HepG2 (cell line): ENCODE results near the gene DIRAS1. TPM values are rescaled to one million over a fixed set of nuclear protein-coding genes. Genes with fewer than 3 reads are reported as not detected.

Source experiments
- CBFB ChIP-seq: sonication (generic); formaldehyde crosslinking; IDR thresholded peaks from 2 replicates; pipeline ENCODE4 v1.4.0; 2020; ENCODE audit warnings: missing genetic modification reagents
- JUND ChIP-seq: sonication (generic); formaldehyde crosslinking; IDR thresholded peaks from 2 replicates; pipeline ENCODE4 v1.8.0; 2022; ENCODE audit warnings: mild to moderate bottlenecking, missing genetic modification reagents
- MATR3 ChIP-seq: sonication (generic); formaldehyde crosslinking; IDR thresholded peaks from 2 replicates; pipeline ENCODE4 v1.4.0; 2020; ENCODE audit warnings: missing genetic modification reagents
- MTA1 ChIP-seq: sonication (generic); formaldehyde crosslinking; IDR thresholded peaks from 2 replicates; pipeline ENCODE4 v1.4.0; 2020; ENCODE audit warnings: missing genetic modification reagents, mild to moderate bottlenecking, borderline replicate concordance
- NFYC ChIP-seq: IDR thresholded peaks from 2 replicates; pipeline ENCODE4 v1.6.1; 2016; ENCODE audit warnings: missing genetic modification reagents, missing compliant biosample characterization
- ZC3H4 ChIP-seq: sonication (generic); formaldehyde crosslinking; IDR thresholded peaks from 2 replicates; pipeline ENCODE4 v1.4.0; 2020; ENCODE audit warnings: missing genetic modification reagents, borderline replicate concordance
- ZFAT ChIP-seq: sonication (generic); formaldehyde crosslinking; conservative IDR thresholded peaks from 2 replicates; pipeline ENCODE4 v1.8.1; 2023; ENCODE audit warnings: missing genetic modification reagents, inconsistent platforms
- ZMYM2 ChIP-seq: sonication (generic); formaldehyde crosslinking; IDR thresholded peaks from 2 replicates; pipeline ENCODE4 v1.8.0; 2022; ENCODE audit warnings: mild to moderate bottlenecking, missing genetic modification reagents
- ZNF235 ChIP-seq: sonication (generic); formaldehyde crosslinking; IDR thresholded peaks from 2 replicates; pipeline ENCODE4 v1.8.1; 2023; ENCODE audit warnings: mild to moderate bottlenecking, missing genetic modification reagents, borderline replicate concordance
- ZNF660 ChIP-seq: sonication (generic); formaldehyde crosslinking; IDR thresholded peaks from 2 replicates; pipeline ENCODE4 v1.5.1; 2020; ENCODE audit warnings: mild to moderate bottlenecking, low read depth, missing genetic modification reagents, borderline replicate concordance
- ZNF670 ChIP-seq: sonication (generic); formaldehyde crosslinking; IDR thresholded peaks from 2 replicates; pipeline ENCODE4 v1.8.0; 2022; ENCODE audit warnings: mild to moderate bottlenecking, missing genetic modification reagents, borderline replicate concordance
- ZNF720 ChIP-seq: sonication (generic); formaldehyde crosslinking; IDR thresholded peaks from 2 replicates; pipeline ENCODE4 v1.4.0; 2020; ENCODE audit warnings: missing genetic modification reagents
- polyA plus RNA-seq, 8 experiments: library from polyadenylated mRNA; depleted of rRNA in 3 of 8; stranded (reverse) in 7 of 8; unstranded in 1 of 8; fragments of >200 nt; fragmentation: Illumina TruSeq in 4 of 8; extraction: Trizol in 4 of 8; gene quantifications; 2 replicates each; pipeline versions ENCODE4 v1.2.1 to v1.2.3, GENCODE V29; 2011 to 2016; ENCODE audit warnings: low read depth in 4 of 8, missing spikeins in 1 of 8, mixed read lengths in 1 of 8; ENCODE audit not compliant: insufficient read depth in 1 of 8
- total RNA-seq, 5 experiments: library from RNA; depleted of rRNA; stranded (reverse); fragments of >200 nt; fragmentation: Illumina TruSeq; extraction: Trizol; gene quantifications; 2 replicates each; pipeline ENCODE4 v1.2.3, GENCODE V29; 2016; ENCODE audit warnings: low read depth in 1 of 5
- TF ChIP-seq, protein P1 (sequence below), 2 experiments: sonication (generic) in 1 of 2; formaldehyde crosslinking in 1 of 2; IDR thresholded peaks; 2 replicates each; pipeline versions ENCODE4 v1.6.1 to v1.9.0; 2014 to 2022; ENCODE audit warnings: antibody characterized with exemption in 1 of 2, borderline replicate concordance in 1 of 2, inconsistent platforms in 1 of 2, low read depth in 1 of 2, missing genetic modification reagents in 1 of 2
- TF ChIP-seq, protein P2 (sequence below): sonication (generic); formaldehyde crosslinking; conservative IDR thresholded peaks from 2 replicates; pipeline ENCODE4 v1.4.0; 2020; ENCODE audit warnings: missing genetic modification reagents
- TF ChIP-seq, protein P3 (sequence below): sonication (generic); formaldehyde crosslinking; IDR thresholded peaks from 2 replicates; pipeline ENCODE4 v1.4.0; 2020; ENCODE audit warnings: mild to moderate bottlenecking, missing genetic modification reagents, borderline replicate concordance

DIRAS1 gene
- total and polyA plus RNA-seq, 2 of the 13 experiments (the other 11 are each of a cell fraction or from before 2014, with no cell fraction given), result 0.97 to 1.8 TPM

DNA sequence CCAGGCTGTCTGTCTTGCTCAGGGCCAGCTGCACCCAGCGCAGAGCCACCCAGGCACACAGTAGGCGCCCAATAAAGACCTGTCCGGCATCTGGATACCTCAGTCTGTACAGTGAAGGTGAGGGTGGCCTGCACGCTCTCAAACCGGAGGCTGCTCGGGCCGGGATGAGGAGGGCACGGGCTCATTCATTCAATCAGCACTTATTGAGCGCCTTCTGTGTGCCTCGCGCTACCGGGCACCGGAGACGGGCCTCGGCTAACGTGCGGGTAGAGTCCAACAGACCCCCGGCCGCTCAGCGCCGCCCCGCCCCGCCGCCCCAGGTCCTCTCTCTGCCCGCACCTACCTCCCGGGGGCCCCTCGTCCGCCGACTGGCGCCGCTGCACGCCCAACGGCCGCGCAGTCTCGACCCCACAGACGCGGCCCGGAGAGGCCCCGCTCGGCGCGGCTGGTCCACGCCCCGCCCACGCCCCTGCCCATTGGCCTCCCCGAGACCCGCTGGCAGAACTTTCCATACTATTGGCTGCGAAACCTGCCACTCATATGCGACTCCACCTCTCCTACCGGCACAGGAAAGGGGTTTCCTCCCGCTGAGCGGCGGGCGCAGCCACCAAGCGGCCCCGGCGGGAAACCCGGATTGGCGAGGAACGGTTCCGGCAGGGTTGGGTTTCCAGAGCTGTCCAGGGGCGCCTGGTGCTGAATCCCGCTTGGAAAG, 18.6 kb upstream of the DIRAS1 start, which contains the start of gene SLC39A3 (continued):
- TF ChIP-seq, protein P1, sequence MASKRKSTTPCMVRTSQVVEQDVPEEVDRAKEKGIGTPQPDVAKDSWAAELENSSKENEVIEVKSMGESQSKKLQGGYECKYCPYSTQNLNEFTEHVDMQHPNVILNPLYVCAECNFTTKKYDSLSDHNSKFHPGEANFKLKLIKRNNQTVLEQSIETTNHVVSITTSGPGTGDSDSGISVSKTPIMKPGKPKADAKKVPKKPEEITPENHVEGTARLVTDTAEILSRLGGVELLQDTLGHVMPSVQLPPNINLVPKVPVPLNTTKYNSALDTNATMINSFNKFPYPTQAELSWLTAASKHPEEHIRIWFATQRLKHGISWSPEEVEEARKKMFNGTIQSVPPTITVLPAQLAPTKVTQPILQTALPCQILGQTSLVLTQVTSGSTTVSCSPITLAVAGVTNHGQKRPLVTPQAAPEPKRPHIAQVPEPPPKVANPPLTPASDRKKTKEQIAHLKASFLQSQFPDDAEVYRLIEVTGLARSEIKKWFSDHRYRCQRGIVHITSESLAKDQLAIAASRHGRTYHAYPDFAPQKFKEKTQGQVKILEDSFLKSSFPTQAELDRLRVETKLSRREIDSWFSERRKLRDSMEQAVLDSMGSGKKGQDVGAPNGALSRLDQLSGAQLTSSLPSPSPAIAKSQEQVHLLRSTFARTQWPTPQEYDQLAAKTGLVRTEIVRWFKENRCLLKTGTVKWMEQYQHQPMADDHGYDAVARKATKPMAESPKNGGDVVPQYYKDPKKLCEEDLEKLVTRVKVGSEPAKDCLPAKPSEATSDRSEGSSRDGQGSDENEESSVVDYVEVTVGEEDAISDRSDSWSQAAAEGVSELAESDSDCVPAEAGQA (IDR thresholded peaks at IDR 0.05; ENCODE audit: low read depth), result peak; percentile 79; the same call in 1 of the 2 replicates
- TF ChIP-seq, protein P1 (CRISPR knock-in tag; IDR thresholded peaks at IDR 0.05; ENCODE audit: borderline replicate concordance), result peak; percentile 93
- TF ChIP-seq ZNF670 (CRISPR knock-in tag) (peak; percentile 89), ZNF720 (0 out of 2 replicates have a peak, but pooled peaks have one; percentile 60), ZC3H4 (CRISPR knock-in tag) (no peak), JUND (CRISPR knock-in tag) (no peak), ZNF660 (peak; percentile 43; the same call in 1 of the 2 replicates), MTA1 (0 out of 2 replicates have a peak, but pooled peaks have one; percentile 43), ZNF235 (peak; percentile 99), NFYC (CRISPR knock-in tag) (peak; percentile 93), CBFB (CRISPR knock-in tag) (peak; percentile 90), ZFAT (CRISPR knock-in tag) (no peak), ZMYM2 (CRISPR knock-in tag) (no peak), MATR3 (CRISPR knock-in tag) (no peak)
- TF ChIP-seq, protein P2, sequence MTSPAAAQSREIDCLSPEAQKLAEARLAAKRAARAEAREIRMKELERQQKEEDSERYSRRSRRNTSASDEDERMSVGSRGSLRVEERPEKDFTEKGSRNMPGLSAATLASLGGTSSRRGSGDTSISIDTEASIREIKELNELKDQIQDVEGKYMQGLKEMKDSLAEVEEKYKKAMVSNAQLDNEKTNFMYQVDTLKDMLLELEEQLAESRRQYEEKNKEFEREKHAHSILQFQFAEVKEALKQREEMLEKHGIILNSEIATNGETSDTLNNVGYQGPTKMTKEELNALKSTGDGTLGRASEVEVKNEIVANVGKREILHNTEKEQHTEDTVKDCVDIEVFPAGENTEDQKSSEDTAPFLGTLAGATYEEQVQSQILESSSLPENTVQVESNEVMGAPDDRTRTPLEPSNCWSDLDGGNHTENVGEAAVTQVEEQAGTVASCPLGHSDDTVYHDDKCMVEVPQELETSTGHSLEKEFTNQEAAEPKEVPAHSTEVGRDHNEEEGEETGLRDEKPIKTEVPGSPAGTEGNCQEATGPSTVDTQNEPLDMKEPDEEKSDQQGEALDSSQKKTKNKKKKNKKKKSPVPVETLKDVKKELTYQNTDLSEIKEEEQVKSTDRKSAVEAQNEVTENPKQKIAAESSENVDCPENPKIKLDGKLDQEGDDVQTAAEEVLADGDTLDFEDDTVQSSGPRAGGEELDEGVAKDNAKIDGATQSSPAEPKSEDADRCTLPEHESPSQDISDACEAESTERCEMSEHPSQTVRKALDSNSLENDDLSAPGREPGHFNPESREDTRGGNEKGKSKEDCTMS (CRISPR knock-in tag), result peak; percentile 96; the same call in 1 of the 2 replicates
- TF ChIP-seq, protein P3, sequence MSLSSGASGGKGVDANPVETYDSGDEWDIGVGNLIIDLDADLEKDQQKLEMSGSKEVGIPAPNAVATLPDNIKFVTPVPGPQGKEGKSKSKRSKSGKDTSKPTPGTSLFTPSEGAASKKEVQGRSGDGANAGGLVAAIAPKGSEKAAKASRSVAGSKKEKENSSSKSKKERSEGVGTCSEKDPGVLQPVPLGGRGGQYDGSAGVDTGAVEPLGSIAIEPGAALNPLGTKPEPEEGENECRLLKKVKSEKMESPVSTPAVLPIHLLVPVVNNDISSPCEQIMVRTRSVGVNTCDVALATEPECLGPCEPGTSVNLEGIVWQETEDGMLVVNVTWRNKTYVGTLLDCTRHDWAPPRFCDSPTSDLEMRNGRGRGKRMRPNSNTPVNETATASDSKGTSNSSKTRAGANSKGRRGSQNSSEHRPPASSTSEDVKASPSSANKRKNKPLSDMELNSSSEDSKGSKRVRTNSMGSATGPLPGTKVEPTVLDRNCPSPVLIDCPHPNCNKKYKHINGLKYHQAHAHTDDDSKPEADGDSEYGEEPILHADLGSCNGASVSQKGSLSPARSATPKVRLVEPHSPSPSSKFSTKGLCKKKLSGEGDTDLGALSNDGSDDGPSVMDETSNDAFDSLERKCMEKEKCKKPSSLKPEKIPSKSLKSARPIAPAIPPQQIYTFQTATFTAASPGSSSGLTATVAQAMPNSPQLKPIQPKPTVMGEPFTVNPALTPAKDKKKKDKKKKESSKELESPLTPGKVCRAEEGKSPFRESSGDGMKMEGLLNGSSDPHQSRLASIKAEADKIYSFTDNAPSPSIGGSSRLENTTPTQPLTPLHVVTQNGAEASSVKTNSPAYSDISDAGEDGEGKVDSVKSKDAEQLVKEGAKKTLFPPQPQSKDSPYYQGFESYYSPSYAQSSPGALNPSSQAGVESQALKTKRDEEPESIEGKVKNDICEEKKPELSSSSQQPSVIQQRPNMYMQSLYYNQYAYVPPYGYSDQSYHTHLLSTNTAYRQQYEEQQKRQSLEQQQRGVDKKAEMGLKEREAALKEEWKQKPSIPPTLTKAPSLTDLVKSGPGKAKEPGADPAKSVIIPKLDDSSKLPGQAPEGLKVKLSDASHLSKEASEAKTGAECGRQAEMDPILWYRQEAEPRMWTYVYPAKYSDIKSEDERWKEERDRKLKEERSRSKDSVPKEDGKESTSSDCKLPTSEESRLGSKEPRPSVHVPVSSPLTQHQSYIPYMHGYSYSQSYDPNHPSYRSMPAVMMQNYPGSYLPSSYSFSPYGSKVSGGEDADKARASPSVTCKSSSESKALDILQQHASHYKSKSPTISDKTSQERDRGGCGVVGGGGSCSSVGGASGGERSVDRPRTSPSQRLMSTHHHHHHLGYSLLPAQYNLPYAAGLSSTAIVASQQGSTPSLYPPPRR (CRISPR knock-in tag), result 0 out of 2 replicates have a peak, but pooled peaks have one; percentile 25
